ENCODE measurements around the gene TNS2. TPM values are rescaled to one million over a fixed set of nuclear protein-coding genes. Genes with fewer than 3 reads are reported as not detected.

The TNS2 gene
- total RNA-seq, 1 donor from 2014 or later = 43.8 TPM

GRCh38 chr12:53057816-53058500 is 8.1 kb downstream of the TNS2 start:
- DNase-seq (ENCODE audit: low read depth) = no peak

- peak; percentile 72 for DNase-seq (ENCODE audit: low read depth)
Observed at GRCh38 chr12:53058674-53059433, 9.0 kb downstream of the TNS2 start.

GRCh38 chr12:53059434-53060063 is 9.7 kb downstream of the TNS2 start:
- DNase-seq (ENCODE audit: low read depth) = no peak

- DNase-seq (ENCODE audit: low read depth) = no peak
Observed at GRCh38 chr12:53060064-53060720, 10.3 kb downstream of the TNS2 start.

GRCh38 chr12:53060721-53061276 is 10.9 kb downstream of the TNS2 start:
- no peak for DNase-seq (ENCODE audit: low read depth)

- DNase-seq (ENCODE audit: low read depth) = peak; percentile 62
Observed at GRCh38 chr12:53061404-53062010, 11.6 kb downstream of the TNS2 start.

GRCh38 chr12:53062011-53062961 is 12.4 kb downstream of the TNS2 start:
- DNase-seq (ENCODE audit: low read depth) = no peak

- peak; percentile 66 for DNase-seq (ENCODE audit: low read depth)
Observed at GRCh38 chr12:53062977-53063707, 13.3 kb downstream of the TNS2 start.

- peak; percentile 68 for DNase-seq (ENCODE audit: low read depth)
Observed at GRCh38 chr12:53063708-53064612, 14.1 kb downstream of the TNS2 start.

GRCh38 chr12:53064613-53065436 is 15.0 kb downstream of the TNS2 start:
- DNase-seq (ENCODE audit: low read depth) = no peak

GRCh38 chr12:53065470-53065869 is 15.6 kb downstream of the TNS2 start:
- DNase-seq (ENCODE audit: low read depth) = no peak

- peak; percentile 81 for DNase-seq (ENCODE audit: low read depth)
Observed at GRCh38 chr12:53065975-53066931, 16.4 kb downstream of the TNS2 start.

- no peak for DNase-seq (ENCODE audit: low read depth)
Observed at GRCh38 chr12:53067074-53067992, 17.5 kb downstream of the TNS2 start.

GRCh38 chr12:53067993-53068770 is 18.3 kb downstream of the TNS2 start:
- DNase-seq (ENCODE audit: low read depth) = no peak

All from myocyte (in vitro differentiated cells).